Adipocyte (in vitro differentiated cells): ENCODE data around the gene CMTR1.

Experiments used
- DNase-seq: peaks from one replicate; pipeline ENCODE4 v3.0.0-alpha.2; 2015; ENCODE audit warnings: low read depth
- H3K27me3 ChIP-seq: replicated peaks from 2 replicates; pipeline ENCODE4 v1.7.0; 2013; ENCODE audit warnings: mild to moderate bottlenecking, low read length, moderate library complexity; ENCODE audit not compliant: control insufficient read depth, insufficient read depth
- H3K36me3 ChIP-seq: 2 replicates; pipeline ENCODE4 v1.7.0; 2013; ENCODE audit warnings: low read length, mild to moderate bottlenecking, moderate library complexity; ENCODE audit not compliant: control insufficient read depth, insufficient read depth, severe bottlenecking
- H3K4me1 ChIP-seq: 2 replicates; pipeline ENCODE4 v1.7.0; 2013; ENCODE audit warnings: mild to moderate bottlenecking, low read length, moderate library complexity; ENCODE audit not compliant: control insufficient read depth, insufficient read depth
- H3K4me3 ChIP-seq: 2 replicates; pipeline ENCODE4 v1.7.0; 2013; ENCODE audit warnings: mild to moderate bottlenecking, low read length, moderate library complexity
- H3K9ac ChIP-seq: 2 replicates; pipeline ENCODE4 v1.7.0; 2013; ENCODE audit warnings: mild to moderate bottlenecking, low read length, moderate library complexity
- H3K9me3 ChIP-seq: 2 replicates; pipeline ENCODE4 v1.7.0; 2013; ENCODE audit warnings: mild to moderate bottlenecking, low read length, moderate library complexity; ENCODE audit not compliant: control insufficient read depth

The CMTR1 gene

GRCh38 chr6:37487591-37488380 lies 54.8 kb downstream of the CMTR1 start:
- Histone ChIP-seq H3K9me3 (no peaks in the 10 kb centered on the region), H3K9ac (no peak overlapping the region), H3K4me1 (peaks cover 16% of the 10 kb centered on the region), H3K27me3 (no peaks in the 10 kb centered on the region), H3K4me3 (no peak overlapping the region), H3K36me3 (peaks cover 6% of the 10 kb centered on the region)
- no peak for DNase-seq

GRCh38 chr6:37488476-37488875 lies 55.5 kb downstream of the CMTR1 start:
- Histone ChIP-seq H3K27me3 (no peaks in the 10 kb centered on the region), H3K4me3 (no peak overlapping the region), H3K9me3 (no peaks in the 10 kb centered on the region), H3K9ac (no peak overlapping the region), H3K36me3 (no peaks in the 10 kb centered on the region), H3K4me1 (peaks cover 16% of the 10 kb centered on the region)
- no peak for DNase-seq

GRCh38 chr6:37489697-37490336 lies 56.8 kb downstream of the CMTR1 start:
- no peak for DNase-seq
- H3K4me3 ChIP-seq, result no peak overlapping the region
- H3K9ac ChIP-seq, result no peak overlapping the region
- H3K36me3 ChIP-seq, result no peaks in the 10 kb centered on the region
- H3K9me3 ChIP-seq, result no peaks in the 10 kb centered on the region
- H3K27me3 ChIP-seq, result no peaks in the 10 kb centered on the region
- H3K4me1 ChIP-seq, result peaks cover 16% of the 10 kb centered on the region

GRCh38 chr6:37490536-37491170 lies 57.6 kb downstream of the CMTR1 start:
- Histone ChIP-seq H3K9me3 (no peaks in the 10 kb centered on the region), H3K4me3 (no peak overlapping the region), H3K27me3 (no peaks in the 10 kb centered on the region), H3K36me3 (no peaks in the 10 kb centered on the region), H3K9ac (peak overlapping the region; percentile 14), H3K4me1 (peaks cover 16% of the 10 kb centered on the region)
- DNase-seq, result no peak

- no peak for DNase-seq
- no peak overlapping the region for H3K4me3 ChIP-seq
- no peak overlapping the region for H3K9ac ChIP-seq
- H3K36me3 ChIP-seq, result no peaks in the 10 kb centered on the region
- H3K27me3 ChIP-seq, result no peaks in the 10 kb centered on the region
- no peaks in the 10 kb centered on the region for H3K9me3 ChIP-seq
- H3K4me1 ChIP-seq, result peaks cover 16% of the 10 kb centered on the region
These were observed 58.3 kb downstream of the CMTR1 start for GRCh38 chr6:37491171-37491829.

GRCh38 chr6:37491830-37492208 lies 58.8 kb downstream of the CMTR1 start:
- Histone ChIP-seq H3K27me3 (no peaks in the 10 kb centered on the region), H3K36me3 (no peaks in the 10 kb centered on the region), H3K9ac (no peak overlapping the region), H3K4me3 (no peak overlapping the region), H3K4me1 (peaks cover 16% of the 10 kb centered on the region), H3K9me3 (no peaks in the 10 kb centered on the region)
- no peak for DNase-seq

GRCh38 chr6:37492236-37492972 lies 59.4 kb downstream of the CMTR1 start:
- H3K4me1 ChIP-seq, result peaks cover 16% of the 10 kb centered on the region

GRCh38 chr6:37492991-37493660 lies 60.1 kb downstream of the CMTR1 start:
- no peaks in the 10 kb centered on the region for H3K36me3 ChIP-seq
- H3K9me3 ChIP-seq, result no peaks in the 10 kb centered on the region
- peaks cover 16% of the 10 kb centered on the region for H3K4me1 ChIP-seq
- H3K9ac ChIP-seq, result no peak overlapping the region
- H3K4me3 ChIP-seq, result no peak overlapping the region
- no peaks in the 10 kb centered on the region for H3K27me3 ChIP-seq
- DNase-seq, result no peak

More at GRCh38 chr6:37492236-37492972, 59.4 kb downstream of the CMTR1 start:
- no peak for DNase-seq
- Histone ChIP-seq H3K9me3 (no peaks in the 10 kb centered on the region), H3K4me3 (no peak overlapping the region), H3K36me3 (no peaks in the 10 kb centered on the region), H3K27me3 (no peaks in the 10 kb centered on the region), H3K9ac (no peak overlapping the region)

GRCh38 chr6:37493661-37493995 lies 60.6 kb downstream of the CMTR1 start:
- H3K27me3 ChIP-seq, result no peaks in the 10 kb centered on the region
- H3K9me3 ChIP-seq, result no peaks in the 10 kb centered on the region
- no peak for DNase-seq
- H3K4me1 ChIP-seq, result peaks cover 16% of the 10 kb centered on the region
- H3K9ac ChIP-seq, result no peak overlapping the region
- H3K4me3 ChIP-seq, result no peak overlapping the region
- no peaks in the 10 kb centered on the region for H3K36me3 ChIP-seq

GRCh38 chr6:37495244-37495934 lies 62.4 kb downstream of the CMTR1 start:
- no peaks in the 10 kb centered on the region for H3K27me3 ChIP-seq
- DNase-seq, result no peak
- H3K4me1 ChIP-seq, result peaks cover 7% of the 10 kb centered on the region
- H3K36me3 ChIP-seq, result no peaks in the 10 kb centered on the region
- no peak overlapping the region for H3K4me3 ChIP-seq
- no peaks in the 10 kb centered on the region for H3K9me3 ChIP-seq
- H3K9ac ChIP-seq, result no peak overlapping the region
